Measurements from ENCODE around the gene SKP2. TPM values are rescaled to one million over a fixed set of nuclear protein-coding genes. Genes with fewer than 3 reads are reported as not detected.

Gene SKP2
- total and polyA plus RNA-seq, 2 donors (not counting 3 experiments of a cell fraction or from before 2014, with no cell fraction given): 12.5 to 40.9 TPM

DNA sequence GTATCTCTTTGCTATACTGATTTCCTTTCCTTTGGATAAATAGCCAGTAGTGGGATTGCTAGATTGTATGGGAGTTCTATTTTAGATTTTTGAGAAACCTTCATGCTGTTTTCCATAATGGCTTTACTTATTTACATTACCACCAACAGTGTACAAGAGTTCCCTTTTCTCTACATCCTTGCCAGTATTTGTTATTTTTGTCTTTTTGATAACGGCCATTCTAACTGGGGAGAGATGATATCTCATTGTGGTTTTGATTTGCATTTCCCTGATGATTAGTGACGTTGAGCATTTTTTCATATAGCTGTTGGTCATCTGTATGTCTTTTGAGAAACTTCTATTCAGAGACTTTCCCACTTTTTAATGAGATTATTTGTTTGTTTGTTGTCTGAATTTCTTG is 64.0 kb downstream of the SKP2 start:
- H3K9me3 ChIP-seq (replicated peaks; ENCODE audit: control insufficient read depth, insufficient read depth, low read length): no peaks in the 10 kb centered on the region
- no peak overlapping the region for H3K9ac ChIP-seq (replicated peaks; ENCODE audit: extremely low read depth, insufficient read depth, low read length)
- ChIA-PET POLR2A (no interaction called here), CTCF (interaction anchor here (1.0 kb wide), 1 partner anchor 37 kb away, joined by 4 read pairs; no protein-coding TSS in a partner anchor)
- H3K4me1 ChIP-seq (ENCODE audit: control insufficient read depth, extremely low read depth, insufficient read depth, low read length): no peaks in the 10 kb centered on the region
- H3K4me3 ChIP-seq (replicated peaks in 1 of 3; ENCODE audit: insufficient read depth in 1 of 3, low read depth in 1 of 3, low read length in 3 of 3): no peak overlapping the region
- no peaks in the 10 kb centered on the region for H3K36me3 ChIP-seq (ENCODE audit: control insufficient read depth in 2 of 2, extremely low read depth in 1 of 2, insufficient read depth in 2 of 2, low read length in 2 of 2)
- no peak overlapping the region for H2AFZ ChIP-seq (ENCODE audit: low read depth, low read length)
- intact Hi-C loops (cut with micrococcal nuclease) (no loop called here), dilution Hi-C loops (cut with MboI; ENCODE audit: extremely low pct_ligation_motif_present, low sequenced_read_pairs) (no loop called here)
- H4K20me1 ChIP-seq (replicated peaks; ENCODE audit: control insufficient read depth, extremely low read depth, insufficient read depth, low read length): no peaks in the 10 kb centered on the region
- H3K27me3 ChIP-seq (ENCODE audit: control insufficient read depth in 2 of 2, insufficient read depth in 2 of 2, low read length in 2 of 2): no peaks in the 10 kb centered on the region
- no peak overlapping the region for H3K4me2 ChIP-seq (ENCODE audit: insufficient read depth, low read length)
- BruUV-seq (replicated peaks): no TSS peak
- no peak overlapping the region for H3K27ac ChIP-seq (ENCODE audit: insufficient read depth, low read depth, low read length)
- DNase-seq (ENCODE audit: low read depth, low spot score): no peak
- H3K79me2 ChIP-seq (ENCODE audit: control insufficient read depth, insufficient read depth, low read length): no peaks in the 10 kb centered on the region
- no peak for FAIRE-seq
- TF ChIP-seq, protein P1, sequence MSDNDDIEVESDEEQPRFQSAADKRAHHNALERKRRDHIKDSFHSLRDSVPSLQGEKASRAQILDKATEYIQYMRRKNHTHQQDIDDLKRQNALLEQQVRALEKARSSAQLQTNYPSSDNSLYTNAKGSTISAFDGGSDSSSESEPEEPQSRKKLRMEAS (IDR thresholded peaks at IDR 0.05; ENCODE audit: insufficient read depth, insufficient read length): no peak
- TF ChIP-seq JUN (IDR thresholded peaks at IDR 0.05; ENCODE audit: borderline replicate concordance, insufficient read depth, insufficient read length, low read depth): no peak
- no peak for TF ChIP-seq MYC (IDR thresholded peaks at IDR 0.05; ENCODE audit: low read depth, low read length)
- no peak for TF ChIP-seq FOS (IDR thresholded peaks at IDR 0.05; ENCODE audit: borderline replicate concordance, insufficient read depth, low read length)
- TF ChIP-seq GATA2 (IDR thresholded peaks at IDR 0.05; ENCODE audit: insufficient read depth, insufficient read length, low read depth, low read length): no peak
- TF ChIP-seq POLR2A (IDR thresholded peaks at IDR 0.05; ENCODE audit: low read depth, low read length): no peak
- TF ChIP-seq, protein P2, sequence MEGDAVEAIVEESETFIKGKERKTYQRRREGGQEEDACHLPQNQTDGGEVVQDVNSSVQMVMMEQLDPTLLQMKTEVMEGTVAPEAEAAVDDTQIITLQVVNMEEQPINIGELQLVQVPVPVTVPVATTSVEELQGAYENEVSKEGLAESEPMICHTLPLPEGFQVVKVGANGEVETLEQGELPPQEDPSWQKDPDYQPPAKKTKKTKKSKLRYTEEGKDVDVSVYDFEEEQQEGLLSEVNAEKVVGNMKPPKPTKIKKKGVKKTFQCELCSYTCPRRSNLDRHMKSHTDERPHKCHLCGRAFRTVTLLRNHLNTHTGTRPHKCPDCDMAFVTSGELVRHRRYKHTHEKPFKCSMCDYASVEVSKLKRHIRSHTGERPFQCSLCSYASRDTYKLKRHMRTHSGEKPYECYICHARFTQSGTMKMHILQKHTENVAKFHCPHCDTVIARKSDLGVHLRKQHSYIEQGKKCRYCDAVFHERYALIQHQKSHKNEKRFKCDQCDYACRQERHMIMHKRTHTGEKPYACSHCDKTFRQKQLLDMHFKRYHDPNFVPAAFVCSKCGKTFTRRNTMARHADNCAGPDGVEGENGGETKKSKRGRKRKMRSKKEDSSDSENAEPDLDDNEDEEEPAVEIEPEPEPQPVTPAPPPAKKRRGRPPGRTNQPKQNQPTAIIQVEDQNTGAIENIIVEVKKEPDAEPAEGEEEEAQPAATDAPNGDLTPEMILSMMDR (IDR thresholded peaks at IDR 0.05; ENCODE audit: extremely low read depth in 1 of 2, insufficient read depth in 1 of 2, low read depth in 1 of 2, low read length in 2 of 2): no peak
- TF ChIP-seq POLR2AphosphoS5 (IDR thresholded peaks at IDR 0.05; ENCODE audit: insufficient read depth, low read depth, low read length): no peak
- no peak for TF ChIP-seq EZH2 (IDR thresholded peaks at IDR 0.05; ENCODE audit: borderline replicate concordance, low read depth, low read length, severe bottlenecking)
- no peaks in the 10 kb centered on the region for H3K9me1 ChIP-seq (replicated peaks; ENCODE audit: control insufficient read depth, extremely low read depth, insufficient read depth, low read length)

Measured in endothelial cell of umbilical vein (primary cell).